Transverse colon (tissue), 3 donors: Measurements from ENCODE around the gene ARHGAP18.

Source experiments
- POLR2A ChIP-seq: fragments of 450-650 bp; IDR thresholded peaks from one replicate; pipeline ENCODE4 v1.6.1; 2016; ENCODE audit warnings: antibody characterized with exemption, mild to moderate bottlenecking, moderate library complexity
- TF ChIP-seq, protein P1 (sequence below), 5 experiments: fragments of 200-600 bp in 3 of 5; fragments of 450-650 bp in 2 of 5; sonication (generic) in 3 of 5; IDR thresholded peaks; 1 replicate in 2 of 5; 2 replicates in 3 of 5; pipeline ENCODE4 v1.5.1; 2016 to 2017; ENCODE audit warnings: antibody characterized with exemption in 5 of 5, inconsistent platforms in 3 of 5, mild to moderate bottlenecking in 2 of 5, moderate library complexity in 1 of 5

- TF ChIP-seq, protein P1, sequence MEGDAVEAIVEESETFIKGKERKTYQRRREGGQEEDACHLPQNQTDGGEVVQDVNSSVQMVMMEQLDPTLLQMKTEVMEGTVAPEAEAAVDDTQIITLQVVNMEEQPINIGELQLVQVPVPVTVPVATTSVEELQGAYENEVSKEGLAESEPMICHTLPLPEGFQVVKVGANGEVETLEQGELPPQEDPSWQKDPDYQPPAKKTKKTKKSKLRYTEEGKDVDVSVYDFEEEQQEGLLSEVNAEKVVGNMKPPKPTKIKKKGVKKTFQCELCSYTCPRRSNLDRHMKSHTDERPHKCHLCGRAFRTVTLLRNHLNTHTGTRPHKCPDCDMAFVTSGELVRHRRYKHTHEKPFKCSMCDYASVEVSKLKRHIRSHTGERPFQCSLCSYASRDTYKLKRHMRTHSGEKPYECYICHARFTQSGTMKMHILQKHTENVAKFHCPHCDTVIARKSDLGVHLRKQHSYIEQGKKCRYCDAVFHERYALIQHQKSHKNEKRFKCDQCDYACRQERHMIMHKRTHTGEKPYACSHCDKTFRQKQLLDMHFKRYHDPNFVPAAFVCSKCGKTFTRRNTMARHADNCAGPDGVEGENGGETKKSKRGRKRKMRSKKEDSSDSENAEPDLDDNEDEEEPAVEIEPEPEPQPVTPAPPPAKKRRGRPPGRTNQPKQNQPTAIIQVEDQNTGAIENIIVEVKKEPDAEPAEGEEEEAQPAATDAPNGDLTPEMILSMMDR (IDR thresholded peaks at IDR 0.05), result no peak
- TF ChIP-seq POLR2A, result no peak
These were observed 154.7 kb downstream of the ARHGAP18 start for GRCh38 chr6:129555206-129555832.
